Measurements from ENCODE around the gene MLANA. TPM values are rescaled to one million over a fixed set of nuclear protein-coding genes. Genes with fewer than 3 reads are reported as not detected.
A peak's percentile ranks its signal among the peaks of the same experiment; 100 is the strongest.

MLANA gene
- polyA plus RNA-seq, 1 donor (not counting 4 experiments of a cell fraction or from before 2014, with no cell fraction given) = not detected

- FAIRE-seq (no peak), DNase-seq (ENCODE audit: low read depth, low spot score) (no peak)
- no peak overlapping the region for H2AFZ ChIP-seq (ENCODE audit: control insufficient read depth, low read length)
- H3K9me3 ChIP-seq (ENCODE audit: control insufficient read depth, low read depth, low read length) = no peaks in the 10 kb centered on the region
- no peak overlapping the region for H3K9ac ChIP-seq (ENCODE audit: control insufficient read depth, extremely low read depth, insufficient read depth, low read length)
- TF ChIP-seq EZH2 (IDR thresholded peaks at IDR 0.05; ENCODE audit: low read length) (no peak), CTCF (optimal IDR thresholded peaks at IDR 0.05 in 1 of 3, IDR thresholded peaks at IDR 0.05 in 1 of 3, conservative IDR thresholded peaks at IDR 0.05 in 1 of 3; ENCODE audit: extremely low read depth in 1 of 3, insufficient read depth in 2 of 3, low read length in 3 of 3) (no peak)
- no peak overlapping the region for H3K27ac ChIP-seq (ENCODE audit: control insufficient read depth, insufficient read depth, low read length)
- peaks cover 0 to 1% of the 10 kb centered on the region in 2 experiments for H3K36me3 ChIP-seq (ENCODE audit: control insufficient read depth in 2 of 2, extremely low read depth in 1 of 2, insufficient read depth in 2 of 2, low read length in 2 of 2)
- no peaks in the 10 kb centered on the region for H3K9me1 ChIP-seq (ENCODE audit: control insufficient read depth, extremely low read depth, insufficient read depth, low read length)
- no peaks in the 10 kb centered on the region for H3K79me2 ChIP-seq (ENCODE audit: control insufficient read depth, insufficient read depth, low read length)
- H4K20me1 ChIP-seq (ENCODE audit: control insufficient read depth, extremely low read depth, insufficient read depth, low read length) = no peaks in the 10 kb centered on the region
- H3K4me3 ChIP-seq (ENCODE audit: control insufficient read depth in 2 of 3, extremely low read depth in 1 of 3, insufficient read depth in 2 of 3, low read depth in 1 of 3, low read length in 3 of 3) = no peak overlapping the region
- H3K4me1 ChIP-seq (ENCODE audit: control insufficient read depth, extremely low read depth, insufficient read depth, low read length) = peaks cover 5% of the 10 kb centered on the region
- dilution Hi-C loops (cut with MboI; ENCODE audit: extremely low pct_ligation_motif_present, low sequenced_read_pairs) = no loop called here
- H3K27me3 ChIP-seq (ENCODE audit: control insufficient read depth, extremely low read depth, insufficient read depth, low read length) = no peaks in the 10 kb centered on the region
- no peak overlapping the region for H3K4me2 ChIP-seq (ENCODE audit: control insufficient read depth, extremely low read depth, insufficient read depth, low read depth, low read length)
Measured at GRCh38 chr9:5908918-5909317, 18.2 kb downstream of the MLANA start.

GRCh38 chr9:5909976-5910375 is 19.3 kb downstream of the MLANA start:
- H3K9ac ChIP-seq (ENCODE audit: control insufficient read depth, extremely low read depth, insufficient read depth, low read length) = no peak overlapping the region
- no peak for DNase-seq (ENCODE audit: low read depth, low spot score)
- TF ChIP-seq EZH2 (IDR thresholded peaks at IDR 0.05; ENCODE audit: low read length) = no peak
- TF ChIP-seq CTCF (optimal IDR thresholded peaks at IDR 0.05 in 1 of 3, IDR thresholded peaks at IDR 0.05 in 1 of 3, conservative IDR thresholded peaks at IDR 0.05 in 1 of 3; ENCODE audit: extremely low read depth in 1 of 3, insufficient read depth in 2 of 3, low read length in 3 of 3) = no peak
- no peak overlapping the region for H2AFZ ChIP-seq (ENCODE audit: control insufficient read depth, low read length)
- no peaks in the 10 kb centered on the region for H3K27me3 ChIP-seq (ENCODE audit: control insufficient read depth, extremely low read depth, insufficient read depth, low read length)
- peak; percentile 34 for FAIRE-seq
- no peaks in the 10 kb centered on the region for H3K9me1 ChIP-seq (ENCODE audit: control insufficient read depth, extremely low read depth, insufficient read depth, low read length)
- dilution Hi-C loops (cut with MboI; ENCODE audit: extremely low pct_ligation_motif_present, low sequenced_read_pairs) = no loop called here
- no peaks in the 10 kb centered on the region for H4K20me1 ChIP-seq (ENCODE audit: control insufficient read depth, extremely low read depth, insufficient read depth, low read length)
- no peak overlapping the region for H3K27ac ChIP-seq (ENCODE audit: control insufficient read depth, insufficient read depth, low read length)
- peaks cover 5% of the 10 kb centered on the region for H3K4me1 ChIP-seq (ENCODE audit: control insufficient read depth, extremely low read depth, insufficient read depth, low read length)
- peaks cover 0 to 1% of the 10 kb centered on the region in 2 experiments for H3K36me3 ChIP-seq (ENCODE audit: control insufficient read depth in 2 of 2, extremely low read depth in 1 of 2, insufficient read depth in 2 of 2, low read length in 2 of 2)
- no peaks in the 10 kb centered on the region for H3K9me3 ChIP-seq (ENCODE audit: control insufficient read depth, low read depth, low read length)
- H3K4me2 ChIP-seq (ENCODE audit: control insufficient read depth, extremely low read depth, insufficient read depth, low read depth, low read length) = no peak overlapping the region
- no peak overlapping the region for H3K4me3 ChIP-seq (ENCODE audit: control insufficient read depth in 2 of 3, extremely low read depth in 1 of 3, insufficient read depth in 2 of 3, low read depth in 1 of 3, low read length in 3 of 3)
- H3K79me2 ChIP-seq (ENCODE audit: control insufficient read depth, insufficient read depth, low read length) = no peaks in the 10 kb centered on the region

All from keratinocyte (primary cell).